ENCODE results near the gene MAP4K4. TPM values are rescaled to one million over a fixed set of nuclear protein-coding genes. Genes with fewer than 3 reads are reported as not detected.

MAP4K4 gene
- total RNA-seq, 1 donor from 2014 or later, result 166 TPM

- H3K9me3 Mint-ChIP-seq, result no peaks in the 10 kb centered on the region
- TF ChIP-seq CTCF (conservative IDR thresholded peaks at IDR 0.05), result no peak
- no peak overlapping the region for H3K4me3 Mint-ChIP-seq
- H3K36me3 Mint-ChIP-seq, result peaks cover 13% of the 10 kb centered on the region
- no peaks in the 10 kb centered on the region for H3K27me3 Mint-ChIP-seq
- H3K27ac Mint-ChIP-seq, result no peak overlapping the region
- no peak for DNase-seq (ENCODE audit: extremely low spot score, unreplicated experiment)
- peaks cover 50% of the 10 kb centered on the region for H3K4me1 Mint-ChIP-seq (ENCODE audit: unreplicated experiment)
Observed at GRCh38 chr2:101816598-101816997, 119.1 kb downstream of the MAP4K4 start.

- no peak overlapping the region for H3K27ac Mint-ChIP-seq
- H3K27me3 Mint-ChIP-seq, result no peaks in the 10 kb centered on the region
- no peak for DNase-seq (ENCODE audit: extremely low spot score, unreplicated experiment)
- peak overlapping the region; percentile 12 for H3K4me3 Mint-ChIP-seq
- peaks cover 5% of the 10 kb centered on the region for H3K36me3 Mint-ChIP-seq
- H3K9me3 Mint-ChIP-seq, result no peaks in the 10 kb centered on the region
- no peak for TF ChIP-seq CTCF (conservative IDR thresholded peaks at IDR 0.05)
- H3K4me1 Mint-ChIP-seq (ENCODE audit: unreplicated experiment), result peaks cover 49% of the 10 kb centered on the region
Observed at GRCh38 chr2:101817481-101817880, 120.0 kb downstream of the MAP4K4 start.

DNA sequence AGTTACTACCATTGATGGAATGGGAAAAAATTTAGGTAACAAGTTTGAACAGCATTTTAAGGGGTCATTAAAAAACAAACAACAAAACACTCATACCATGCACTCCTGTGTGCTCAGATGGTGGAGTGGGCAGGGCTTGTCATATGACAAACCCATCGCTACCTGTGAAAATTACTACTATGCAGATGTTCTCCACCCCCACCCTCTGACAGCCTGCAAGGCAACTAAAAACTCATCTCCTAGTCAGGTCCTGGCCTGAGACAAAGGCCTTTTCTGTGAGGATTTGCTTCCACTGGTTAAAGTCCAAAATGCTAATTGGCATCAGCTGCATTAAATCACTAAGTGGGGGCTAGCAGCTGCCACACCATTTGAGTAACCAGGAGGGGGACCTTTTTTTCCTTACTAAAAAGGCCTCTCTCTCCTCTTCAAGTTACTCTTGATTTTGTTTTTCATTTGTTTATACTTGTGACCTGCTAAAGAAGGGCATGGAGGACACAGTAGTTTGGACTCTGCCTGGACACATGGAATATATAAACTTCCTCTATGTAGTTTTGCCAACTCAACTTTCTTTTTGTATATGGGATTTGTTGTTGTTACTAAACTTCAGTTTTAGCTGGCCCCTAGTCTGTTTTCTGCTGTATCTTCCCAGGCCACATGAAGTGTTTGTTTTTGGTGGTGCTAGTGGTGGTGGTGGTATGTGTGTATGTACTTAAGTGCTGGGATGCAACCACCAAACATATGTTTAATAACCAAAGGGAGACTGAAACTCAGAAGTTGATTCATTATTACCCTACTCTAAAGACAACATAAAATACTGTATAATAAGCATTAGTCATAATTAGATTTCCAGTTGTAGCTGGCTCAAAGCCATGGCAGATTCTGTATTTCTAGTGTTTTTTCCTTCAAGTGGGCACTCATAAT lies 121.3 kb downstream of the MAP4K4 start:
- H3K27me3 Mint-ChIP-seq, result no peaks in the 10 kb centered on the region
- peaks cover 49% of the 10 kb centered on the region for H3K4me1 Mint-ChIP-seq (ENCODE audit: unreplicated experiment)
- H3K36me3 Mint-ChIP-seq, result peaks cover 6% of the 10 kb centered on the region
- no peak overlapping the region for H3K4me3 Mint-ChIP-seq
- no peak for DNase-seq (ENCODE audit: extremely low spot score, unreplicated experiment)
- TF ChIP-seq CTCF (conservative IDR thresholded peaks at IDR 0.05), result no peak
- peak overlapping the region; percentile 25 for H3K27ac Mint-ChIP-seq
- no peaks in the 10 kb centered on the region for H3K9me3 Mint-ChIP-seq

DNA sequence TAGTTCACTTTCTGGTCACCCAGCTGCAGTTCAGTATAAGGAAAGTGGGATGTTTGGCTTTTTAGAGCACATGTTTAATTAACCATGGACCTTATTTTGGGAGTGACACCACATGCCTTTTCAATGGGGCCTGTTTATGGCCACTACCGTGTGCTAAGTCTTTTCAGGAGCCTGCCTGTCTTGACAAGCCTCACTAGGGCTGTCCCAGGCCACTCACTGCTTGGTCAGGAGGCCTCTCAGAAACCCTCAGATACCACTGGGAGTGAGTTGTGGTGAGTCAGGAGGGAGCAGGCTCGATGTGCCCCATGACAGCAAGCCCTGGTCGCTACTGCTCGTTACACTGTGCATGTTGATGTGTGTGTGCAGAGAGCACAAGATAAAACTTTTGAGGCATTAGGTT lies 123.0 kb downstream of the MAP4K4 start:
- DNase-seq (ENCODE audit: extremely low spot score, unreplicated experiment), result no peak
- no peak overlapping the region for H3K4me3 Mint-ChIP-seq
- peaks cover 46% of the 10 kb centered on the region for H3K4me1 Mint-ChIP-seq (ENCODE audit: unreplicated experiment)
- H3K9me3 Mint-ChIP-seq, result no peaks in the 10 kb centered on the region
- no peak for TF ChIP-seq CTCF (conservative IDR thresholded peaks at IDR 0.05)
- H3K27me3 Mint-ChIP-seq, result no peaks in the 10 kb centered on the region
- H3K27ac Mint-ChIP-seq, result no peak overlapping the region
- peaks cover 6% of the 10 kb centered on the region for H3K36me3 Mint-ChIP-seq

DNA sequence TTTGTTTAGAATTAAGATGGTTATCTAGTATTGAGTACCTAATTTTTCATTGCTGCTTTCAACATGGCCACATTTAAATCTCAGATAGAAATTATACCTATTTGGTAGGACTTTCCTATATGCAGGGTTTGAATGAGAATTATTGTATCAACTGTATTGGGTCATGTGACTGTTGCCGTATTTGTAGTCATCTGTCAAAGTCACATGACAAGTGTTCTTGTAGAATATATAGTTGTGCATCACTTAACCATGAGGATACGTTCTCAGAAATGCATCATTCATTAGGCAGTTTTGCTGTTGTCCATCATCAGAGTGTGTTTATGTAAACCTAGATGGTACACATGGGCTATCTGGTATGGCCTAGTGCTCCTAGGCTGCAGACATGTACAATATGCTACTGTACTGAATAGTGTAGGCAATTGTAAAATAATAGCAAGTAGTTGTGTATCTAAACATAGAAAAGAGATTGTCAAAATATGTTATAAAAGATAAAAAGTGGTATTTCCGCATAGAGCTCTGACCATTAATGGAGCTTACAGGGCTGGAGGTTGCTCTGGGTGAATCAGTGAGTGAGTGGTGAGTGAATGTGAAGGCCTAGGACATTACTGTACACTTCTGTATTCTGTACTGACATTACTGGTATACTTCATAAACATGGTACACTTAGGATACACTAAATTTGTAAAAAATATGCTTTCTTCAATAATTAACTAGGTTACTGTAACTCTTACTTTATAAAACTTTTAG lies 123.7 kb downstream of the MAP4K4 start:
- no peak for DNase-seq (ENCODE audit: extremely low spot score, unreplicated experiment)
- H3K27ac Mint-ChIP-seq, result no peak overlapping the region
- H3K4me1 Mint-ChIP-seq (ENCODE audit: unreplicated experiment), result peaks cover 39% of the 10 kb centered on the region
- H3K27me3 Mint-ChIP-seq, result no peaks in the 10 kb centered on the region
- no peak overlapping the region for H3K4me3 Mint-ChIP-seq
- H3K36me3 Mint-ChIP-seq, result peaks cover 10% of the 10 kb centered on the region
- no peak for TF ChIP-seq CTCF (conservative IDR thresholded peaks at IDR 0.05)
- H3K9me3 Mint-ChIP-seq, result no peaks in the 10 kb centered on the region

All from type B pancreatic cell (in vitro differentiated cells).